Fibroblast of lung (primary cell): Measurements from ENCODE around the gene GPR149. TPM values are rescaled to one million over a fixed set of nuclear protein-coding genes. Genes with fewer than 3 reads are reported as not detected.
A peak's percentile ranks its signal among the peaks of the same experiment; 100 is the strongest.

Source experiments
- DNase-seq, 2 donors: peaks; one replicate each; pipeline versions ENCODE4 v3.0.0 to v3.0.0-alpha.2; 2010; ENCODE audit warnings: low read depth in 2 of 2
- H2AFZ ChIP-seq: 2 replicates; pipeline ENCODE4 v1.5.1; 2012; ENCODE audit warnings: low read length, control low read depth, inconsistent platforms
- H3K27ac ChIP-seq: 2 replicates; pipeline ENCODE4 v1.5.1; 2011; ENCODE audit warnings: low read length, control low read depth; ENCODE audit not compliant: insufficient read depth
- H3K27me3 ChIP-seq: 2 replicates; pipeline ENCODE4 v1.5.1; 2011; ENCODE audit warnings: mild to moderate bottlenecking, low read length; ENCODE audit not compliant: control insufficient read depth, insufficient read depth
- H3K36me3 ChIP-seq: 2 replicates; pipeline ENCODE4 v1.5.1; 2011; ENCODE audit warnings: low read length; ENCODE audit not compliant: control insufficient read depth, insufficient read depth
- H3K4me1 ChIP-seq: 2 replicates; pipeline ENCODE4 v1.5.1; 2011; ENCODE audit warnings: low read length; ENCODE audit not compliant: control insufficient read depth, insufficient read depth; ENCODE audit errors: extremely low read depth
- H3K4me2 ChIP-seq: 2 replicates; pipeline ENCODE4 v1.5.1; 2011; ENCODE audit warnings: low read length, control low read depth; ENCODE audit not compliant: insufficient read depth; ENCODE audit errors: extremely low read depth
- H3K4me3 ChIP-seq, 4 experiments: fragments of 200-600 bp in 1 of 4; sonication (generic) in 1 of 4; replicated peaks in 1 of 4; 2 replicates each; pipeline ENCODE4 v1.5.1; 2011 to 2016; ENCODE audit warnings: low read length in 4 of 4, low read depth in 3 of 4, mild to moderate bottlenecking in 3 of 4, control low read depth in 2 of 4, inconsistent platforms in 1 of 4, mixed read lengths in 1 of 4; ENCODE audit not compliant: insufficient read depth in 1 of 4; ENCODE audit errors: control extremely low read depth in 1 of 4
- H3K79me2 ChIP-seq: 2 replicates; pipeline ENCODE4 v1.5.1; 2012; ENCODE audit warnings: mild to moderate bottlenecking, low read length, inconsistent platforms; ENCODE audit not compliant: control insufficient read depth, insufficient read depth
- H3K9ac ChIP-seq: 2 replicates; pipeline ENCODE4 v1.5.1; 2011; ENCODE audit warnings: mild to moderate bottlenecking, low read length, control low read depth; ENCODE audit not compliant: insufficient read depth
- H3K9me3 ChIP-seq: 2 replicates; pipeline ENCODE4 v1.5.1; 2012; ENCODE audit warnings: low read depth, low read length; ENCODE audit not compliant: control insufficient read depth, insufficient read depth
- H4K20me1 ChIP-seq: 2 replicates; pipeline ENCODE4 v1.5.1; 2011; ENCODE audit warnings: low read length; ENCODE audit not compliant: control insufficient read depth, insufficient read depth; ENCODE audit errors: extremely low read depth
- EZH2 ChIP-seq: IDR thresholded peaks from 2 replicates; pipeline ENCODE4 v1.5.1; 2012; ENCODE audit warnings: low read length, control low read depth, mild to moderate bottlenecking; ENCODE audit errors: missing control alignments
- polyA plus RNA-seq, 2 donors: library from polyadenylated mRNA; depleted of rRNA in 1 of 2; stranded (reverse) in 1 of 2; unstranded in 1 of 2; fragments of >200 nt; gene quantifications; 2 replicates each; pipeline ENCODE4 v1.2.1, GENCODE V29; 2011 to 2012; ENCODE audit warnings: missing spikeins in 1 of 2
- total RNA-seq: library from RNA; depleted of rRNA; stranded (reverse); fragments of >200 nt; gene quantifications from 2 replicates; pipeline ENCODE4 v1.2.1, GENCODE V29; 2014
- TF ChIP-seq, protein P1 (sequence below), 2 donors: IDR thresholded peaks in 1 of 2; conservative IDR thresholded peaks in 1 of 2; 1 replicate in 1 of 2; 2 replicates in 1 of 2; pipeline ENCODE4 v1.5.1; 2011 to 2012; ENCODE audit warnings: low read length in 2 of 2, control low read depth in 1 of 2, inconsistent platforms in 1 of 2, low read depth in 1 of 2, mild to moderate bottlenecking in 1 of 2

The GPR149 gene
- total and polyA plus RNA-seq, 2 donors (not counting 1 experiment from before 2014, with no cell fraction given): not detected

DNA sequence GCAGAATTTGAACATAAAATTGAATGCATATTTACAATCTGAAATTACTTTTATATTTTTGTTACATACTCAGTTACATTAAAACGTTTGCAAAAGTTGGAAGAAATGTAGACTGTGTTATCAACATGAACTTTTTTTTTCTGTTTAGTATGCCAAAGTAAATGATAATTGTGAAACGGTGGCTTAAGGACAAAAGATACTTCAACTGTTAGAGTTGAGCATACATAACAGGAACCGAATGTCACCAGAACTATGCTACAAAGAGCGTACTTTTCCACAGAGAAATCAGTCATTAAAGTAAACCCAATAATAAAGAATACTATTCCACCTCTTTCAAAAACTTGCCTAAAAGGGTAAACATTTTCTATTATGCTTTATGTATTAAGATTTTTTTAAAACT lies 91.4 kb downstream of the GPR149 start:
- DNase-seq: no peak
- H3K79me2 ChIP-seq: no peaks in the 10 kb centered on the region
- TF ChIP-seq, protein P1, sequence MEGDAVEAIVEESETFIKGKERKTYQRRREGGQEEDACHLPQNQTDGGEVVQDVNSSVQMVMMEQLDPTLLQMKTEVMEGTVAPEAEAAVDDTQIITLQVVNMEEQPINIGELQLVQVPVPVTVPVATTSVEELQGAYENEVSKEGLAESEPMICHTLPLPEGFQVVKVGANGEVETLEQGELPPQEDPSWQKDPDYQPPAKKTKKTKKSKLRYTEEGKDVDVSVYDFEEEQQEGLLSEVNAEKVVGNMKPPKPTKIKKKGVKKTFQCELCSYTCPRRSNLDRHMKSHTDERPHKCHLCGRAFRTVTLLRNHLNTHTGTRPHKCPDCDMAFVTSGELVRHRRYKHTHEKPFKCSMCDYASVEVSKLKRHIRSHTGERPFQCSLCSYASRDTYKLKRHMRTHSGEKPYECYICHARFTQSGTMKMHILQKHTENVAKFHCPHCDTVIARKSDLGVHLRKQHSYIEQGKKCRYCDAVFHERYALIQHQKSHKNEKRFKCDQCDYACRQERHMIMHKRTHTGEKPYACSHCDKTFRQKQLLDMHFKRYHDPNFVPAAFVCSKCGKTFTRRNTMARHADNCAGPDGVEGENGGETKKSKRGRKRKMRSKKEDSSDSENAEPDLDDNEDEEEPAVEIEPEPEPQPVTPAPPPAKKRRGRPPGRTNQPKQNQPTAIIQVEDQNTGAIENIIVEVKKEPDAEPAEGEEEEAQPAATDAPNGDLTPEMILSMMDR (conservative IDR thresholded peaks at IDR 0.05 in 1 of 2, IDR thresholded peaks at IDR 0.05 in 1 of 2; ENCODE audit: low read depth in 1 of 2, low read length in 2 of 2): no peak
- no peak for TF ChIP-seq EZH2

DNA sequence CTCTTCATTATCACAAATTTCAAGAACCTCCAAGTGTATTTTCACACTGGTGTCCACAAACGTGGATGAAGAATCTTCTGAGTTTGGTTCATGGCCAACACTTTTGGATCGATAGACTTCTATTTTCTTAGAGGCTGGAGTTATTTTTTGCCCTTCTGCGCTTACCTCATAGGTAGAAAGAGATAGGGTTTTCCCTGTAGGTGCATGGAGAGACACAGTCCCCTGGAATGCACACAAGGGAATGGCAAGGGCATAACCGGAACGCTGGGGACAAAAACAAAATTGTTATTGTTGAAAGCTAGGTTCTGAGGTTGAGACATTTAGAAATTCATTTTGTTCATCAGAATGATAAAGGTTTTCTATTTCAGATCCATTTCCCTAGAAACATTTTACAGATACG lies 92.0 kb downstream of the GPR149 start:
- no peak overlapping the region for H3K27ac ChIP-seq
- H3K36me3 ChIP-seq: no peaks in the 10 kb centered on the region
- H3K79me2 ChIP-seq: no peaks in the 10 kb centered on the region
- no peak overlapping the region for H3K4me2 ChIP-seq
- no peaks in the 10 kb centered on the region for H4K20me1 ChIP-seq
- H3K9ac ChIP-seq: no peak overlapping the region
- no peak for TF ChIP-seq EZH2
- TF ChIP-seq, protein P1 (conservative IDR thresholded peaks at IDR 0.05 in 1 of 2, IDR thresholded peaks at IDR 0.05 in 1 of 2; ENCODE audit: low read depth in 1 of 2, low read length in 2 of 2): no peak
- no peaks in the 10 kb centered on the region for H3K4me1 ChIP-seq
- H3K27me3 ChIP-seq: no peaks in the 10 kb centered on the region
- no peak overlapping the region for H2AFZ ChIP-seq
- DNase-seq: no peak
- H3K4me3 ChIP-seq: no peak overlapping the region
- no peaks in the 10 kb centered on the region for H3K9me3 ChIP-seq

More for the DNA sequence above, 91.4 kb downstream of the GPR149 start:
- Histone ChIP-seq H4K20me1 (no peaks in the 10 kb centered on the region), H3K36me3 (no peaks in the 10 kb centered on the region), H2AFZ (no peak overlapping the region), H3K27me3 (no peaks in the 10 kb centered on the region), H3K9me3 (no peaks in the 10 kb centered on the region), H3K4me3 (no peak overlapping the region), H3K4me2 (no peak overlapping the region), H3K4me1 (no peaks in the 10 kb centered on the region), H3K27ac (no peak overlapping the region), H3K9ac (no peak overlapping the region)

DNA sequence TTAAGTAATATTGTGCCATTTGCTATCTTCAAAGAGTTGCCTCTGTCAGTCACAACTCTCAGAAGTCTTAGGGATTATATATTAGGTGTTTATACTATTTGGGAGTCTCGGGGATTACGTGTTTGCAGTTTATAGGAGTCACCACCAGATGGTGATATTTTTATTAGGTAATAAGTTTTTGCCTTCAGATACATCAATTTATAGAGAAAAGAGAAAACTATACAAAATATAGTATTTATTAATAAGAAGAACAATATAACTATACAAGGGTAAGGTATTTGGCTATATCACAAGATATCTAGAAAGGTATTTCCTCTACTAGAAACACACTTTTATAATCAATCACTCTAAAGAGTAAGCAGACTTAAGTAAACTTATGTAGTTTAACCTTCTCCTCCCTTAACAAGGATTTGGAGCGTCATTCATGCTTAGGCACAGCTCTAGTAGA lies 95.0 kb downstream of the GPR149 start:
- H2AFZ ChIP-seq: no peak overlapping the region
- no peak overlapping the region for H3K27ac ChIP-seq
- DNase-seq: peak; percentile 27 to 66
- no peak overlapping the region for H3K4me2 ChIP-seq
- H3K9me3 ChIP-seq: no peaks in the 10 kb centered on the region
- no peak overlapping the region for H3K9ac ChIP-seq
- no peak overlapping the region for H3K4me3 ChIP-seq
- TF ChIP-seq EZH2: no peak
- TF ChIP-seq, protein P1 (conservative IDR thresholded peaks at IDR 0.05 in 1 of 2, IDR thresholded peaks at IDR 0.05 in 1 of 2; ENCODE audit: low read depth in 1 of 2, low read length in 2 of 2): peak; percentile 35 to 52
- H3K27me3 ChIP-seq: no peaks in the 10 kb centered on the region
- H4K20me1 ChIP-seq: no peaks in the 10 kb centered on the region
- H3K79me2 ChIP-seq: no peaks in the 10 kb centered on the region
- H3K36me3 ChIP-seq: no peaks in the 10 kb centered on the region
- H3K4me1 ChIP-seq: no peaks in the 10 kb centered on the region
